Keratinocyte (primary cell): ENCODE results near the gene PCGF3. TPM values are rescaled to one million over a fixed set of nuclear protein-coding genes. Genes with fewer than 3 reads are reported as not detected.
"Not testable (repeated sequence)": the region's sequence is repeated elsewhere in the genome, so short reads cannot be mapped to it uniquely, and the experiment has no call there.

Experiments
- DNase-seq: peaks from one replicate; pipeline ENCODE4 v3.0.0-alpha.2; 2011; ENCODE audit warnings: low read depth, missing footprints, low spot score
- FAIRE-seq: peaks from 2 replicates; lab custom pipeline; 2011; peaks lifted over from hg19 to GRCh38; lab: Jason Lieb, UNC
- H2AFZ ChIP-seq: 2 replicates; pipeline ENCODE4 v1.6.0; 2012; ENCODE audit warnings: low read length, control low read depth, inconsistent platforms; ENCODE audit not compliant: control insufficient read depth
- H3K27ac ChIP-seq: 2 replicates; pipeline ENCODE4 v1.5.1; 2011; ENCODE audit warnings: low read length; ENCODE audit not compliant: control insufficient read depth, insufficient read depth
- H3K27me3 ChIP-seq: 3 replicates; pipeline ENCODE4 v1.6.0; 2011; ENCODE audit warnings: low read length; ENCODE audit not compliant: control insufficient read depth, insufficient read depth; ENCODE audit errors: extremely low read depth
- H3K36me3 ChIP-seq, 2 experiments: 2 replicates in 1 of 2; 3 replicates in 1 of 2; pipeline ENCODE4 v1.5.1; 2011; ENCODE audit warnings: low read length in 2 of 2, mild to moderate bottlenecking in 1 of 2; ENCODE audit not compliant: control insufficient read depth in 2 of 2, insufficient read depth in 2 of 2; ENCODE audit errors: extremely low read depth in 1 of 2
- H3K4me1 ChIP-seq: 3 replicates; pipeline ENCODE4 v1.5.1; 2011; ENCODE audit warnings: low read length; ENCODE audit not compliant: control insufficient read depth, insufficient read depth; ENCODE audit errors: extremely low read depth
- H3K4me2 ChIP-seq: 3 replicates; pipeline ENCODE4 v1.6.0; 2011; ENCODE audit warnings: low read depth, low read length; ENCODE audit not compliant: control insufficient read depth, insufficient read depth; ENCODE audit errors: extremely low read depth
- H3K4me3 ChIP-seq, 3 experiments: fragments of 200-600 bp in 1 of 3; sonication (generic) in 1 of 3; 2 replicates in 2 of 3; 3 replicates in 1 of 3; pipeline ENCODE4 v1.5.1; 2011 to 2016; ENCODE audit warnings: low read length in 3 of 3, mild to moderate bottlenecking in 3 of 3, control low read depth in 2 of 3, inconsistent platforms in 1 of 3, low read depth in 1 of 3, mixed read lengths in 1 of 3, mixed run types in 1 of 3, moderate library complexity in 1 of 3; ENCODE audit not compliant: control insufficient read depth in 2 of 3, insufficient read depth in 2 of 3; ENCODE audit errors: extremely low read depth in 1 of 3
- H3K79me2 ChIP-seq: 2 replicates; pipeline ENCODE4 v1.6.0; 2012; ENCODE audit warnings: low read length; ENCODE audit not compliant: control insufficient read depth, insufficient read depth
- H3K9ac ChIP-seq: 3 replicates; pipeline ENCODE4 v1.6.0; 2011; ENCODE audit warnings: low read length; ENCODE audit not compliant: control insufficient read depth, insufficient read depth; ENCODE audit errors: extremely low read depth
- H3K9me1 ChIP-seq: 3 replicates; pipeline ENCODE4 v1.6.0; 2011; ENCODE audit warnings: low read length; ENCODE audit not compliant: control insufficient read depth, insufficient read depth; ENCODE audit errors: extremely low read depth
- H3K9me3 ChIP-seq: 2 replicates; pipeline ENCODE4 v1.5.1; 2012; ENCODE audit warnings: low read depth, low read length; ENCODE audit not compliant: control insufficient read depth
- H4K20me1 ChIP-seq: 3 replicates; pipeline ENCODE4 v1.6.0; 2011; ENCODE audit warnings: low read length; ENCODE audit not compliant: control insufficient read depth, insufficient read depth; ENCODE audit errors: extremely low read depth
- EZH2 ChIP-seq: IDR thresholded peaks from one replicate; pipeline ENCODE4 v1.6.1; 2012; ENCODE audit warnings: inconsistent platforms, mild to moderate bottlenecking, low read length, moderate library complexity
- dilution Hi-C: fragments of 300-500 bp; cut with MboI; formaldehyde crosslinking; loops from one replicate; pipeline ENCODE4 v1.7.0; 2020; ENCODE audit warnings: low sequenced_read_pairs; ENCODE audit not compliant: extremely low pct_ligation_motif_present
- polyA plus RNA-seq, 5 experiments: library from polyadenylated mRNA; depleted of rRNA in 3 of 5; stranded (reverse) in 3 of 5; stranded (forward) in 1 of 5; unstranded in 1 of 5; fragments of >200 nt; gene quantifications; 1 replicate in 1 of 5; 2 replicates in 3 of 5; 3 replicates in 1 of 5; pipeline versions ENCODE4 v1.2.1 to v1.2.3, GENCODE V29; 2011 to 2012; ENCODE audit warnings: missing spikeins in 2 of 5, low read depth in 1 of 5, low replicate concordance in 1 of 5
- TF ChIP-seq, protein P1 (sequence below), 3 experiments: IDR thresholded peaks in 1 of 3; conservative IDR thresholded peaks in 1 of 3; optimal IDR thresholded peaks in 1 of 3; 2 replicates in 2 of 3; 3 replicates in 1 of 3; pipeline versions ENCODE3 to v1.5.1; 2011; ENCODE audit warnings: low read length in 3 of 3, mild to moderate bottlenecking in 3 of 3, moderate library complexity in 2 of 3, control low read depth in 1 of 3, inconsistent platforms in 1 of 3; ENCODE audit not compliant: insufficient read depth in 2 of 3; ENCODE audit errors: extremely low read depth in 1 of 3

Gene PCGF3
- polyA plus RNA-seq, 1 donor (not counting 4 experiments of a cell fraction or from before 2014, with no cell fraction given): 40.1 TPM

DNA sequence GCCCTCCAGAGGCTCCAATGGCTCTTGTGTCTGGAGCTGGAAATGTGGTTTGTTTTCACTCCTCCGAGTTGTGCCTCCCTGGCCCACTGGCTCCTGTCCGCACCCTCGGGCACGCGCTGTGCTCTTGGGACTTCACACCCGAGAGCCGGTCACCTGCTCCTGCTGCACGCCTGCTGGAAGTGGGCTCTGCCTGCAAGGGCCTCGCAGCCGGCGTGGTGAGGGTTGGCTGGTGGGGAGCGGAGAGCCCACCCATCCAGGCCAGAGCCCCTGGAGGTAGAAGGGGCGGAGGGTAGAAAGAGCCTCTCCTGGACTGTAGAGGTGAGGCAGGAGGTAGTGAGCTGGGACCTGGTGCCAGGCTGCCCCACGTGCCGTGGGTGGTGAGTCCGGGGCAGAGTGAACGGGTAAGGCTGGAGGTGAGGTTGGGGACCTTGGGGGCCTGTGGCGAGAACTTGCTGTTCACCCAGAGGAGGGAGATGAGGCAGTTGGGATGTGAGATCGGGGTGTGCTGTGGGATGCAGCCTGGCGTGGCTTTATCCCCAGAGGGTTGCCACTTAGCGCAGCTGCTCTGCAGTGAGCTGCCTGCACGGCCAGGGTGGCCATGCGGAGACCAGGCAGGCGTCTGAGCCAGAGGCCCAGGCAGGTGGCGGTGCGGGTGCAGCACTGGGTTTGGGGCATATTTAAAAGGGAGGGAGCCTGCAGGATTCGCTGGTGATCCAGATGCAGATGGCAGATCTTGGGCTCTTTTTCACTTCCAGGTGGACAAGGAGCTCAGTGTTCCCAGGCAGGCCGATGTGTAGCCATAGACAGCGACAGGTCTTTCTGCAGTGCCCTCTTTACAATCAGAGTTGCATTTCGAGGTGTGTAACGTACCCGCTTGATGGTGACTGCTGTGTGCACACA lies 48.8 kb downstream of the PCGF3 start:
- H2AFZ ChIP-seq: no peak overlapping the region
- DNase-seq (no peak), FAIRE-seq (no peak)
- no peak overlapping the region for H3K27ac ChIP-seq
- no peak overlapping the region for H3K4me3 ChIP-seq
- H3K9me1 ChIP-seq: no peaks in the 10 kb centered on the region
- peaks cover 5 to 27% of the 10 kb centered on the region in 2 experiments for H3K36me3 ChIP-seq
- dilution Hi-C loops: no loop called here
- TF ChIP-seq, protein P1, sequence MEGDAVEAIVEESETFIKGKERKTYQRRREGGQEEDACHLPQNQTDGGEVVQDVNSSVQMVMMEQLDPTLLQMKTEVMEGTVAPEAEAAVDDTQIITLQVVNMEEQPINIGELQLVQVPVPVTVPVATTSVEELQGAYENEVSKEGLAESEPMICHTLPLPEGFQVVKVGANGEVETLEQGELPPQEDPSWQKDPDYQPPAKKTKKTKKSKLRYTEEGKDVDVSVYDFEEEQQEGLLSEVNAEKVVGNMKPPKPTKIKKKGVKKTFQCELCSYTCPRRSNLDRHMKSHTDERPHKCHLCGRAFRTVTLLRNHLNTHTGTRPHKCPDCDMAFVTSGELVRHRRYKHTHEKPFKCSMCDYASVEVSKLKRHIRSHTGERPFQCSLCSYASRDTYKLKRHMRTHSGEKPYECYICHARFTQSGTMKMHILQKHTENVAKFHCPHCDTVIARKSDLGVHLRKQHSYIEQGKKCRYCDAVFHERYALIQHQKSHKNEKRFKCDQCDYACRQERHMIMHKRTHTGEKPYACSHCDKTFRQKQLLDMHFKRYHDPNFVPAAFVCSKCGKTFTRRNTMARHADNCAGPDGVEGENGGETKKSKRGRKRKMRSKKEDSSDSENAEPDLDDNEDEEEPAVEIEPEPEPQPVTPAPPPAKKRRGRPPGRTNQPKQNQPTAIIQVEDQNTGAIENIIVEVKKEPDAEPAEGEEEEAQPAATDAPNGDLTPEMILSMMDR (optimal IDR thresholded peaks at IDR 0.05 in 1 of 3, IDR thresholded peaks at IDR 0.05 in 1 of 3, conservative IDR thresholded peaks at IDR 0.05 in 1 of 3; ENCODE audit: extremely low read depth in 1 of 3, insufficient read depth in 2 of 3, low read length in 3 of 3): no peak
- no peak for TF ChIP-seq EZH2
- H3K79me2 ChIP-seq: peaks cover 22% of the 10 kb centered on the region
- no peaks in the 10 kb centered on the region for H3K27me3 ChIP-seq
- no peak overlapping the region for H3K9ac ChIP-seq
- no peaks in the 10 kb centered on the region for H4K20me1 ChIP-seq
- H3K9me3 ChIP-seq: no peaks in the 10 kb centered on the region
- H3K4me1 ChIP-seq: no peaks in the 10 kb centered on the region
- H3K4me2 ChIP-seq: no peak overlapping the region

GRCh38 chr4:757111-757510 lies 51.5 kb downstream of the PCGF3 start:
- H3K9me1 ChIP-seq: no peaks in the 10 kb centered on the region
- dilution Hi-C loops: no loop called here
- H3K36me3 ChIP-seq: peaks cover 7 to 28% of the 10 kb centered on the region in 2 experiments
- H4K20me1 ChIP-seq: no peaks in the 10 kb centered on the region
- DNase-seq (no peak), FAIRE-seq (no peak)
- H2AFZ ChIP-seq: no peak overlapping the region
- TF ChIP-seq EZH2: no peak
- TF ChIP-seq, protein P1 (optimal IDR thresholded peaks at IDR 0.05 in 1 of 3, IDR thresholded peaks at IDR 0.05 in 1 of 3, conservative IDR thresholded peaks at IDR 0.05 in 1 of 3; ENCODE audit: extremely low read depth in 1 of 3, insufficient read depth in 2 of 3, low read length in 3 of 3): no peak
- H3K9me3 ChIP-seq: no peaks in the 10 kb centered on the region
- no peaks in the 10 kb centered on the region for H3K27me3 ChIP-seq
- no peak overlapping the region for H3K4me2 ChIP-seq
- H3K4me1 ChIP-seq: no peaks in the 10 kb centered on the region
- no peak overlapping the region for H3K9ac ChIP-seq
- peaks cover 6% of the 10 kb centered on the region for H3K79me2 ChIP-seq
- H3K27ac ChIP-seq: no peak overlapping the region
- H3K4me3 ChIP-seq: no peak overlapping the region

DNA sequence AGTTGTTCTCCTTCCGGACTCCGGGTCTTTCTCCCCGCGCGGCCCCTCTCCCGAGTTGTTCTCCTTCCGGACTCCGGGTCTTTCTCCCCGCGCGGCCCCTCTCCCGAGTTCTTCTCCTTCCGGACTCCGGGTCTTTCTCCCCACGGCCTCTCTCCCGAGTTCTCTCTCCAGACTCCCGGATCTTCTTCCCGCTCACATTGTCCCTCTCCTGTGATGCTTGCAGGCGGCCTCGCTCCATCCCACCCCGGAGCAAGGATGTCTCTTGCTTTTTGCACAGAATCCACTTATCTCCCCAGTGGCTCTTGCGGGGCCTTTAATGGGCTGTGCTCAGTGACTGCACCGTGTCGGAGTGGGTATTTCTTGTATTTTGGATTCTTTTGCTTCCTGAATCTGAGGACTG lies 54.2 kb downstream of the PCGF3 start:
- H3K4me2 ChIP-seq, H3K4me3 ChIP-seq, H3K9me1 ChIP-seq, H3K9me3 ChIP-seq, H2AFZ ChIP-seq, dilution Hi-C loops, H3K9ac ChIP-seq, H3K79me2 ChIP-seq, H3K27ac ChIP-seq, FAIRE-seq, H3K4me1 ChIP-seq, H3K27me3 ChIP-seq, DNase-seq: not testable (repeated sequence)
- Histone ChIP-seq H3K36me3 (peaks cover 19 to 22% of the 10 kb centered on the region in 2 experiments), H4K20me1 (peaks cover 12% of the 10 kb centered on the region)
